GM19193 (cell line): ENCODE data around the gene SPARC.

Source experiments
- POLR2A ChIP-seq: IDR thresholded peaks from 4 replicates; pipeline ENCODE4 v1.6.1; 2011; ENCODE audit not compliant: insufficient read depth, insufficient read length; ENCODE audit errors: extremely low read depth

The SPARC gene

DNA sequence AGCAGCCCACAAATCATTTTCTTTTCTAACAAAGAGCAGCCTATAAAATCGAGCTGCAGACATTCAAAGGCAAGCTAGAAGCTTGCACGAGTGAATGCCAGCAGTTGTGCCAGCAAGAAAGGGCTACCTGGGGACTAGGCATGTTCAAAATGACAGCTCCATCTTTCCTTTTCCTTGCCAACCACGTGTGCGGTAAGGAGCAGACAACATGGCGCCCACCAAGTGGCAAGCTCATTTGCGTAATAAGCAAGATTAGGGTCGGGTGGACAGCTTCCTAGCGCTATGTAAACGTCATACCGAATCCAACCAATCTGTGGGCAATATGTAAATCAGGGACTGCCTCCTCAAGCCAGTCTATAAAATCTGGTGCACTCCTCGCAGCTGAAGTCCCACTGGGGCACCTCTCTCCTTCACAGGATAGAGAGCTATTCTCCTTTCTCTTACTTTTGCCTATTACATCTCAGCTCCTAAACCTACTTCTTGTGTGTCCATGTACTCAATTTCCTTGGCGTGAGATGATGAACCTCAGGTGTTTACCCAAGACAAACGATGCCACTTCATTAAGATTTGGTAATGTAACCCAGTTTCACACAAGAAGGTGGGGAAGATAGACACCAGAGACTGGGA lies 22.5 kb upstream of the SPARC start:
- TF ChIP-seq POLR2A, result no peak

DNA sequence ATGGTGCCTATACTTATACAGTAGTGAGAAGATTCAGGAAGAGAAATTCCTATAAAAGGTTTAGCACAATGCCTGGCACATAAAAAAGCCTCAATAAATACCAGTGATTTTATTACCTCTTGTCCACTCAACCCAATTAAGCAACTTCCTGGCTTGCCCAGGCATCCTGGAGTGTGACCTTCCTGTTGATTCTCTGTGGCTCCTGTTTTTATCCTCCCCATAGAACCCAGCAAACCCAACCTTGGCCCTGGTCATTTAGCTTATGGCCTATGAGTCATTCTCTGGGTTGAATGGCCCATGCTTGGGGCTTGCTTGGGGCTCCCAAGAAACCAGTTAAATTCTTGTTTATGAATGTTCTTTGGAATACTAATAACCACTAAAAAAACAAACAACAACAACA lies 21.4 kb upstream of the SPARC start:
- TF ChIP-seq POLR2A, result no peak

DNA sequence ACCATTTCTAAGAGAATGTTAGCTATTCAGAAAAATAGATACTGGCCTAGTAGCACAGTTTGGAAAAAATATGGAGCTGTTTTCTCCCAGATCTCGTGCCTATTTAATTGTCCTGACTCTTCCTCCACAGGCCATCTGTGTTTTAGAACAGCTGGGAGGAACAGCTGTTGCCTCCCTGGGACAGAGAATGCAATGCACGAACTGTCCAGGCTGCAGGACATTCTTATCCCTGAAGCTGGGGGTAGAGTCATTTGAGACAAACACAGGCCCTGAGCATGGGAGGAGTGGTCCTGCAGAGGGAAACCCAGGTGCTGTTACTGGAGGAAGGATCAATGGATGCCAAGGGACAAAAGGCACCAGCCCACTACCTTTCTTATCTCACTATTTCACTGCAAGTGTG lies 20.9 kb upstream of the SPARC start:
- TF ChIP-seq POLR2A, result no peak

DNA sequence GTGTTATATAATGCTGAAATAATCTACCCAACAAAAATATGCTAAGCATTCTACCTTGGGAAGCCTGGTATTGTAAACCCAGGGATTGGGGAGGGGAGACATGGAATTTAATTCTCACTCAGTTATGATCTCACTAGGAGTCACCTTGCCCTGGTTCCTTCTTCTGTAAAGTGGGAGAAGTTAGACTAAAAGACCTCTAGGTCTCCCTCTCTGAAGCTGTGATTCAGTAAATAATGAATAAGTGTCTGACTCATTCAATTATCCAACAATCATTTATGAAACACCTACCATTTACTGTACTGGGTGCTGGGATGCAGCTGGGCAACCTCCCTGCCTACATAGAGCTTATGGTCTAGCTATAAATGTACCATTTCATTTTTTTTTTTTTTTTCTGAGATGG lies 20.2 kb upstream of the SPARC start:
- no peak for TF ChIP-seq POLR2A

DNA sequence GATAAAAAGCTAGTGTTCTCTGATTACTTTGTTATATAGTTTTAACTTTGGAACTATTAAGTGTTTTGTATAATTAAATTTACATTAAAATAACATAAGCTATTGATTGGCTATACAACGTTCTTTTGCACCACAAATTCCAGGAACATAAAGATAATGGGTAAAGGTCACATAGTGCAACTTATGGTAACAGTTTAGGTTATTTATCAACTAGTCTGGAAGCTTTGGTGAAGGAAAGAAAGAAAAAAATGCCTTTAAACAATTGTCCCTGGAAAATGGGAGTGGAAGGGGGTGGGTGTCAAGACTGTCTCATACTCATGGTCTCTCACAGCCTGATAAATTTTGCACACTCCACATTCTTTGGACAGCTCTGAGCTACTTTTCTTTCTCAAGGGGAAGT lies 17.1 kb upstream of the SPARC start:
- TF ChIP-seq POLR2A, result no peak

DNA sequence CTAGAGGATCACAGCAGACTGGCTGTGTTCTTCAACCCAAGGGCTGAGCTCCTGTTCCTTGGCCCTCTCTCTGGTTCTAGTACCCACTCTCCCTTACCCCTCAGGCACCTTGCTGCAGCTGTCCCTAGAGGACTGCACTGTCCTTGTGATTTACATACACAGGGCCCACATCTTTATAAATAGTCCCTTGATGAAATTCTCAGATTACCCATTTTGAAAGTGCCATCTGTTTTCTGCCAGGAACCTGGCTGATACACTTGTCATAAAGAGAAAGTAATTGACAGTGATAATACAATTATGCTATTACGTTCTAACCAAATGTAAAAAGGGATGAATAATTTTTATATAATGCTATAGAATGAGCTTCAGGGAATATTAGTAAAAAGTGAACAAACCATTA lies 16.5 kb upstream of the SPARC start:
- no peak for TF ChIP-seq POLR2A

DNA sequence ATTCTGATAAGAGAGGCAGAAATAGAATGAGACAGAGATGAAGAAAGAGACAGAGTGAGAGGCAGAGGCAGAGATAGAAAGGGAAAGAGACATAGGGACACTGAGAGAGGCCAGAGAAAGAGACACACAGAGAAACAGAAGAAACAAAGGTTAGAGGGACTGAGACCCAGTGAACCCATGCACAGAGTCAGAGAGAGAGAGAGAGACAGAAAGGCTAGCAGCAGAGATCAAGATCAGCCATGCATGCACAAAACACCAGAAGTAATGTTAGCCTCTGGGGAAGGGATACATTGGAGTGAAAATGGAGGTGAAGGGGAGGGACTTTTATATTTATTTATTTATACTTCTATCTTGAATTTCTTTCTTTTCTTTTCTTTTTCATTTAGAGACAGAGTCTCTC lies 14.1 kb upstream of the SPARC start:
- no peak for TF ChIP-seq POLR2A

DNA sequence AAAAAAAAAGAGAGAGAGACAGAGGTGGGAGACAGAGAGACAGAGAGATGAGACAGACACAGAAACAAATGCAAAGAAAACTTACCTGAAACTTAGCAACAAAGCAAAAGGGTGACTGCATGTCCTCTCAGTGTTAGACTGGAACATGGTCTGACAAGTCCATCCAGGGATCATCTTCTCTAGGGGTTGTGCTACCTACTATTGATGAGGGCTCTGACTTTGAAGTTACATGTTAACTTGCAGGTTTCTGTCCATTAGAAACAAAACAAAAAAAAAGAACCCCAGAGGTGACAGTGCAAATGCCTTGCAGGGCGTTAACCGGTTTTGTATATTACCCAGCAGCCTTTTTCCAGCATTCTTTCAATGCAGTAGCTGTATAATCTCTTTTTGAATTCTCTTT lies 13.6 kb upstream of the SPARC start:
- TF ChIP-seq POLR2A, result no peak

DNA sequence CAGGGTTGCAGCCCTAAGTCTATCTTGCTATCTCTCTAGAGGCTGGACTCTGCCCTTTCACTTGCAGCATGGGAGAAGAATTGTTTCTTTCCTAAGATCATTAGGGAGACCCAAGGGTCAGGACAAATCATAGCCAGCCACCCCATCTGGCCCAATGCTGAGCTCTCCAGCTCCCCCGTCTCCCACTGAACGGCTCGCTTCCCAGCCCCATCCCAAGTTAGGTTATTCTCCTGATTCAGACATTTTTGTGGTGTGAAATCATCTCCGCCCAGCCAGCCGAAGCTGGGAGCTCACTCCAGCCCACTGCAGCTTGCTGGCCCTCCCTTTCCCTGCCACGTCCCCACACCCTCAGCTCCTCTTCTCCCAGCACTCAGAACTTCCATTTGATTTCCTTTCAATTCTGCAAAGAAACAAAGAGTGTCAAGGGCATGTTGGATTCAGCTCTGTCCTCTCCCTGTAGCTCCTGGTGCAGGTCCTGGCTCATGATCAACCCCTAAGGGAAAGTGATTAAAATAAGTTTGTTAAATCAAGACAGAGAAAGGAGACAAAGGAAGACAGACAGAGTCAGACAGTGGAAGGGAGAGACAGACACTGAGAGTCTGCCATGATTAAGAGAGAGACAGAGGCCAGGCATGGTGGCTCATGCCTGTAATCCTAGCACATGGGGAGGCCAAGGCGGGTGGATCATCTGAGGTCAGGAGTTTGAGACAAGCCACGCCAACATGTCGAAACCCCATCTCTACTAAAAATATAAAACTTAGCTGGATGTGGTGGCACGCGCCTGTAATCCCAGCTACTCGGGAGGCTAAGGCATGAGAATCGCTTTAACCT lies 12.6 kb upstream of the SPARC start:
- no peak for TF ChIP-seq POLR2A

DNA sequence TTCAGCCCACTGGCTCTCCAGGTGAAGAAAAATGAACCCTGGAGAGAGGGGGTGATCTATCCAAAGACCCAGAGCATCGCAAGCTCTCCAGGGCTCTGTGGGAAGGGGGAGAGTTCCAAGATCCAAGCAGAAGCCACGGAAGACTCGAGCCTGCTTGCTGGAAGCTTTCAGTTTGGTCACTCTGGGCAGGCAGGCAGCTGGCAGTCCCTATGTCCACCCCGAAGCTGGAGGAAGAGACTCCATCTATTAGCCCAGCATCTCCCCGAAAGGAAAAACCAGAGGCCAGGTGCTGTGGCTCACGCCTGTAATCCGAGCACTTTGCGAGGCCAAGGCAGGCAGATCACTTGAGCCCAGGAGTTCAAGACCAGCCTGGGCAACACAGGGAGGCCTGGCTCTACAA lies 10.7 kb upstream of the SPARC start:
- TF ChIP-seq POLR2A, result no peak

DNA sequence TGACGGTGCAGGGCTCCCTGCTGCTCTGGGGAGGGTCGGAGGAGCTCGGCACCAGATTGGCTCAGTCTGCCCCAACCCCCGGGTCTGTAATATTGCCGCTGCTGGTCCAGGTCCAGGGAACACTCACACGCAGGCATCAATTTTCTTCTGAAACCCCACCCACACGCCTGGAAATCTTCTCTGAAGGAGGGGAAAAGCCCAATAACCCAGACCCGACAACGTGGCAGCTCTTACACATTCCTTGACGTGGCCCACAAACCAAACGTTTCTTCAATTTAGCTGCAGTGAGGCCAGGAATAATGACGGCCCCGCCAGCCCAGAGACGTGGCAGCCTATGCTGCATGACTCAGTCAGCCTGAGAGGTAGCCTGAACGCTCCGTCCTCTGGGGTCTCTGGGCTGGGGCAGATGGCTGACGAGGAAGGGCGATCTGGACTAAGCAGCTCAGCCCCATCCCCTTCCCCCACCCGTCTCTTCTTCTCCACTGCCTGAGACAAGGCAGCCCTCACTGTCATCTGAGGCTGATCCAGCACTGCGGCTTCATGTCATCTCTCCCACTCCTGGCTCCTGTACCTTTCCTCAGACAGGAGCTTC lies 9.9 kb upstream of the SPARC start:
- TF ChIP-seq POLR2A, result no peak

DNA sequence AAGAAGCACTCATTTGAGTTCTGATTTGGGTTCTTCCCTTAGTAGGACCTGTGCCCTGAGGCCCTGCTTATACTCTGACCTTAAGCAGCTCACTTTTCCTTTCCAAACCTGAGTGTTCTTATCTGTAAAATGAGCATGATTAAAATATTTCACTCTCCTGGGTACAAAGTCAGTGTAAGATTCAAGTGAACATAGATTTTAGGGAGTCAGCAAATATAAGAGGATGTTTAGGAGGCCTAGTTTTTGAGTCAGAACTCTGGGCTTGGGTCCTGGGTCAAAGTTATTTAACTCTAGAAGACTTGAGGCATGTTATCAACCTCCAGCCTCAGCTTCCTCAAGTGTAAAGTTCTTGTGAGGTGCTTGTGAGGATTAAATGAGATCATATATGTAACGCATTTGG lies 8.7 kb upstream of the SPARC start:
- TF ChIP-seq POLR2A, result no peak

DNA sequence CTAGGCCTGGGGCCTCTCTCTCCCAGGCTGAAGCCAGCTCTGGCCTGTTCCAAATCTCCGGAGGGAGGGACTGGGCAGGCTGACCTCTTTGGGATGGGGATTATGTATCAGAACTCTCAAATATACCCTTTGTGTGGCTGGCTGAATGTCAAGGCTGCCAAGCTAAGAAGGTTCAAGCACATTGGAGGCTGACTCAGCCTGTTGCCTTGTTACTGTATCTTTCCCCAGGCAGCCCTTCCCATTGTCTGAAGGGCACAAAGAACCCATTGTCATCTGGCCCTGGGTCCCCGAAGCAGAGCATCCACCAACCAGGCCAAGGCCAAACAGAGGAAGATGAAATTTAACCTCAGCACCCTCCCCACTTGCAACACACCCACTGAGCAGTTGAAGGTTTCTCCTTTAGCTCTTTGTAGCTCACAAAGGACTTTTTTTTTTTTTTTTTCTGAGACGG lies 7.3 kb upstream of the SPARC start:
- TF ChIP-seq POLR2A, result no peak

DNA sequence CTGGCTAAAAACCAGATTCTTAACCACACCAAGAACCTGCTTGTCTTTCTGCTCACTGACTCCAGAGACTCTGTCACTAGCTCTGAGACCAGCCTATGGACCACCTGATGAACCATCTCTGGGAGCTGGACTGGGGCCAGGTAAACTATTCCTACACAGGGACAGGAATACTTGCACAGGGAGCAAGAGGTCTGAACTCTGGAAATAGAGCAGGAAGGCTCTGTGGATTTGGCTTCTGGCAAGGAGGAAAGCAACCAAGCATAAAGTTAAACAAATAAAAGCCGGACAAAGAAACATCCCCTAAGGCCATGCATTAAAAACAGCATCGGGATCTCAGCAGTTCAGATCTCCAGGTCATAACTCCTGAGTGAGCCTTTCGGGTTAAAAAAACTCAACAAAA lies 5.6 kb upstream of the SPARC start:
- TF ChIP-seq POLR2A, result no peak

DNA sequence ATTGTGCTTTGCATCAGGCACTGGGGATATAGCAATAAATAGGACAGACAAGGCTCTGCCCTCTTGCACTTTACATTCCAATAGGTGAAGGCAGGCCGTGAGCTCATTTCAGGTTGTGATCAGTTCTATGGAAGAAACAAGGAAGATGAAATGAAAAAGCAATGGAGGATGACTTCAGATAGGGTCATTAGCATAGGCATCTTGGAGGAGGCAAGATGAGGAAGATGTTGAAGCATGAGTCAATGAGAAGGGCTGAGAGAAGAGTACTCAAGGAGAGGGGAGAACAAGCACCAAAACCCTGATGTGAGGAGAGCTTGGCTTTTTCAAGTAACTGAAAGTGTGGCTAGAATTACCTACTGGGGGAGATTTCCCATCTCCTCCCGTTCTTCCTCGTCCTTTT lies 5.0 kb upstream of the SPARC start:
- no peak for TF ChIP-seq POLR2A

DNA sequence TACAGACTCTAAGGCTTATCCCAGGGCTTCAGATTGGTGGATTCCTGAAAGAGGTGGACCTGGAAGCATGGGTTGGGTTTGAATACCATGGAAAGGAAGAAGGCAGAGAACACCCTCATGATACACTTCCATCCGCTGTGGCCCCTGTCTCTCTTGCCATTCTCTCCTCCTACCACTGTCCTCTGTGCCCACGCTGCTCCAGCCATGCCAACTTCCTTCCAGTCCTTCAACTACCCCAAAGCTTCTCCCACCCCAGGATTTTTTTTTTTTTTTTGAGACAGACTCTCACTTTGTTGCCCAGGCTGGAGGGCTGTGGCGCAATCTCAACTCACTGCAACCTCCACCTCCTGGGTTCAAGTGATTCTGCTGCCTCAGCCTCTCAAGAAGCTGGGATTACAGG lies 1.7 kb upstream of the SPARC start:
- TF ChIP-seq POLR2A, result no peak
